HepG2 (cell line): ENCODE results near the gene LCN12. TPM values are rescaled to one million over a fixed set of nuclear protein-coding genes. Genes with fewer than 3 reads are reported as not detected.

ENCODE experiments used
- ATAC-seq: fragments of 200-7000 bp; cut with Tn5 transposase; 3 replicates; pipeline ENCODE4 v1.9.1; 2020; ENCODE audit warnings: mild to moderate bottlenecking, moderate library complexity
- BruUV-seq: library from RNA; stranded (reverse); fragments of 400-500 nt; replicated peaks from 2 replicates; lab custom pipeline; 2021; lab: Mats Ljungman, UMichigan
- CTCF ChIA-PET: fragments of 300-600 bp; formaldehyde crosslinking; extraction: SDS; loops from one replicate; lab custom pipeline; 2021; ENCODE audit warnings: low total read pairs, inconsistent platforms, low intra/inter-chr PET ratio; lab: Yijun Ruan, JAX
- POLR2A ChIA-PET: fragments of 350-600 bp; sonication (Branson Sonifier 250); formaldehyde crosslinking; loops from one replicate; lab custom pipeline; 2020; ENCODE audit warnings: antibody characterized with exemption, inconsistent platforms; lab: Yijun Ruan, JAX
- DNase-seq: peaks from one replicate; pipeline ENCODE4 v3.0.0-alpha.2; 2015; ENCODE audit warnings: low spot score
- FAIRE-seq: peaks from 3 replicates; lab custom pipeline; 2011; peaks lifted over from hg19 to GRCh38; lab: Jason Lieb, UNC
- H2AFZ ChIP-seq: one replicate; pipeline ENCODE4 v1.6.1; 2011; ENCODE audit warnings: low read length, inconsistent platforms
- H3K27ac ChIP-seq: fragments of 300-600 bp; 3 replicates; pipeline ENCODE4 v1.8.0; 2011; ENCODE audit warnings: mixed run types, mild to moderate bottlenecking, mixed read lengths, low read length, inconsistent platforms; ENCODE audit not compliant: insufficient read depth; ENCODE audit errors: extremely low read length
- H3K27me3 ChIP-seq, 2 experiments: fragments of 200-600 bp in 1 of 2; 2 replicates in 1 of 2; 3 replicates in 1 of 2; pipeline versions ENCODE4 v1.6.0 to v1.8.0; 2011; ENCODE audit warnings: low read length in 2 of 2, mild to moderate bottlenecking in 2 of 2, moderate library complexity in 2 of 2, inconsistent platforms in 1 of 2; ENCODE audit not compliant: insufficient read depth in 2 of 2, control insufficient read depth in 1 of 2
- H3K36me3 ChIP-seq, 2 experiments: fragments of 200-600 bp in 1 of 2; replicated peaks in 1 of 2; 2 replicates in 1 of 2; 3 replicates in 1 of 2; pipeline versions ENCODE4 v1.5.1 to v1.8.0; 2011; ENCODE audit warnings: low read length in 2 of 2, inconsistent platforms in 1 of 2; ENCODE audit not compliant: insufficient read depth in 2 of 2, control insufficient read depth in 1 of 2
- H3K4me1 ChIP-seq: 2 replicates; pipeline ENCODE4 v1.5.1; 2012; ENCODE audit warnings: low read length, inconsistent platforms; ENCODE audit not compliant: insufficient read depth
- H3K4me2 ChIP-seq: 2 replicates; pipeline ENCODE4 v1.6.0; 2011; ENCODE audit warnings: low read depth, low read length, inconsistent platforms
- H3K4me3 ChIP-seq, 3 experiments: fragments of 200-600 bp in 1 of 3; sonication (generic), shearing (Covaris generic) in 1 of 3; replicated peaks in 1 of 3; 2 replicates each; pipeline ENCODE4 v1.5.1; 2011 to 2016; ENCODE audit warnings: low read length in 3 of 3, inconsistent platforms in 2 of 3, low read depth in 2 of 3, mild to moderate bottlenecking in 2 of 3, control low read depth in 1 of 3, mixed read lengths in 1 of 3; ENCODE audit not compliant: insufficient read depth in 1 of 3
- H3K79me2 ChIP-seq: one replicate; pipeline ENCODE4 v1.6.1; 2011; ENCODE audit warnings: low read length, inconsistent platforms; ENCODE audit not compliant: insufficient read depth
- H3K9ac ChIP-seq: 2 replicates; pipeline ENCODE4 v1.6.0; 2011; ENCODE audit warnings: mild to moderate bottlenecking, low read depth, low read length, inconsistent platforms; ENCODE audit not compliant: insufficient read depth
- H3K9me3 ChIP-seq: 2 replicates; pipeline ENCODE4 v1.5.1; 2012; ENCODE audit warnings: mild to moderate bottlenecking, low read length
- H4K20me1 ChIP-seq: 2 replicates; pipeline ENCODE4 v1.6.0; 2011; ENCODE audit warnings: inconsistent platforms, mild to moderate bottlenecking, low read length, moderate library complexity; ENCODE audit not compliant: insufficient read depth
- ARNT ChIP-seq: fragments of 450-650 bp; IDR thresholded peaks from 2 replicates; pipeline ENCODE4 v1.6.1; 2017
- HOXA5 ChIP-seq: sonication (generic); formaldehyde crosslinking; IDR thresholded peaks from 2 replicates; pipeline ENCODE4 v1.4.0; 2020; ENCODE audit warnings: missing genetic modification reagents
- HOXD1 ChIP-seq: sonication (generic); formaldehyde crosslinking; IDR thresholded peaks from 2 replicates; pipeline ENCODE4 v1.5.0; 2020; ENCODE audit warnings: missing genetic modification reagents
- KDM3A ChIP-seq: IDR thresholded peaks from 2 replicates; pipeline ENCODE4 v1.6.1; 2018; ENCODE audit warnings: low read depth, missing compliant biosample characterization
- NFKB2 ChIP-seq: sonication (generic); formaldehyde crosslinking; IDR thresholded peaks from 2 replicates; pipeline ENCODE4 v1.4.0; 2020; ENCODE audit warnings: missing genetic modification reagents, borderline replicate concordance
- NFKBIZ ChIP-seq: IDR thresholded peaks from 2 replicates; pipeline ENCODE4 v1.6.1; 2018; ENCODE audit warnings: missing genetic modification reagents, missing compliant biosample characterization
- NRL ChIP-seq: sonication (generic); formaldehyde crosslinking; IDR thresholded peaks from 2 replicates; pipeline ENCODE4 v1.5.0; 2020; ENCODE audit warnings: missing genetic modification reagents, mild to moderate bottlenecking, moderate library complexity, borderline replicate concordance
- WGBS: methylation state at CpG from one replicate; pipeline ENCODE4 v1.1.6; 2017; ENCODE audit warnings: low lambda C conversion rate; 5-methylcytosine and 5-hydroxymethylcytosine counted together
- in situ Hi-C: cut with HindIII; loops from 2 replicates; pipeline ENCODE4 v1.10.0; 2017; ENCODE audit warnings: low pct_unique_long_range_greater_than_20kb; ENCODE audit not compliant: extremely low pct_ligation_motif_present
- intact Hi-C: fragments of 100-400 bp; cut with micrococcal nuclease; formaldehyde crosslinking; loops from one replicate; pipeline ENCODE4 v1.10.0; 2022; ENCODE audit not compliant: unreplicated experiment
- polyA plus RNA-seq, 8 experiments: library from polyadenylated mRNA; depleted of rRNA in 3 of 8; stranded (reverse) in 7 of 8; unstranded in 1 of 8; fragments of >200 nt; fragmentation: Illumina TruSeq in 4 of 8; extraction: Trizol in 4 of 8; gene quantifications; 2 replicates each; pipeline versions ENCODE4 v1.2.1 to v1.2.3, GENCODE V29; 2011 to 2016; ENCODE audit warnings: low read depth in 4 of 8, missing spikeins in 1 of 8, mixed read lengths in 1 of 8; ENCODE audit not compliant: insufficient read depth in 1 of 8
- total RNA-seq, 5 experiments: library from RNA; depleted of rRNA; stranded (reverse); fragments of >200 nt; fragmentation: Illumina TruSeq; extraction: Trizol; gene quantifications; 2 replicates each; pipeline ENCODE4 v1.2.3, GENCODE V29; 2016; ENCODE audit warnings: low read depth in 1 of 5
- TF ChIP-seq, protein P1 (sequence below): sonication (generic); formaldehyde crosslinking; IDR thresholded peaks from 2 replicates; pipeline ENCODE4 v1.9.0; 2021; ENCODE audit warnings: missing genetic modification reagents, mild to moderate bottlenecking, borderline replicate concordance
- TF ChIP-seq, protein P2 (sequence below): sonication (generic); formaldehyde crosslinking; IDR thresholded peaks from 2 replicates; pipeline ENCODE4 v1.5.1; 2020; ENCODE audit warnings: mild to moderate bottlenecking, missing genetic modification reagents

LCN12 gene
- total and polyA plus RNA-seq, 2 of the 13 experiments (the other 11 are each of a cell fraction or from before 2014, with no cell fraction given), result 3.4 to 6.9 TPM

DNA sequence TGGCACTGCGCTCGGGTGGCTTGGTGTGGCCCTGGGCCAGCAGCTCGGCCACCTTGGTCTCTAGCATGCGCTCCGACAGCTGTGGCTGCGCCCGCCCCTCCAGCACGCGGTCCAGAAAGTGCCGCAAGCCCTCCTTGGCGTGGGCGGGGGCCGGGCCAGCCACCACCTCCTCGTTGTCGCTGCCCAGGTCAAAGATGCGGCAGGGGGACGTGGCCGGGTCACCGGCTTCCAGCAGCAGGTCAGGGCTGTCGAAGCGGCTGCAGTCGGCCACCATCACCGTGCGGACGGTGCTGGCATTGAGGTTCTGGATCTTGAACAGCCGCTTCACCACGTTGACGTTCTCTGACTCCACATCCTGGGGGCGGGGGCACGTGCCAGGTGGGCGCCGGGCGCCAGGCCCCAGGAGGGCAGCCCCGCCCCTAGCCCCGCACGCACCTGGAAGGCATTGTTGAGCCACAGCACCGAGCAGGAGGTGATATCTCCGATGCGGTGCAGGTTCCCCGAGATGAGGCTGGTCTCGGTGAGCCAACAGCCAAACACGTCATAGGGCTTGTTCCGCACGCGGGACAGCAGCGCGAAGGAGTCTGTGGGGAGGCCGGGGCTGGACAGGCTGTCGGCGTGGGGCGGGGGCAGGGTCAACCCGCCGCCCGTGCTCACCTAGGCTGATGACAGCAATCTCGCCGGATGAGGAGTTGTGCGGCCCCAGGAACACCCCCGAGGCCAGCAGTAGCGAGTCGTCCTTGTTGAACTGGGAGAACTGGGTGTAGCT is 9.8 kb upstream of the LCN12 start:
- in situ Hi-C loops, result no loop called here
- WGBS, result 97% methylated on average over 26 of the region's 60 CpGs
- H3K4me3 ChIP-seq, result peak overlapping the region in 1 of 3 experiments; percentile 6; a peak in 1 of 6 replicates
- no peaks in the 10 kb centered on the region for H3K27me3 ChIP-seq
- ChIA-PET CTCF (no interaction called here), POLR2A (no interaction called here)
- H3K9me3 ChIP-seq, result no peaks in the 10 kb centered on the region
- FAIRE-seq (no peak), DNase-seq (no peak), ATAC-seq (no peak)
- H3K27ac ChIP-seq, result no peak overlapping the region
- intact Hi-C loops, result no loop called here
- H3K79me2 ChIP-seq, result peaks cover 10% of the 10 kb centered on the region
- H3K4me2 ChIP-seq, result peak overlapping the region; percentile 89
- H3K9ac ChIP-seq, result no peak overlapping the region
- H4K20me1 ChIP-seq, result no peaks in the 10 kb centered on the region
- H2AFZ ChIP-seq, result no peak overlapping the region
- H3K36me3 ChIP-seq, result peaks cover 8 to 36% of the 10 kb centered on the region in 2 experiments
- H3K4me1 ChIP-seq, result peaks cover 41% of the 10 kb centered on the region
- BruUV-seq, result no TSS peak
- TF ChIP-seq, protein P1, sequence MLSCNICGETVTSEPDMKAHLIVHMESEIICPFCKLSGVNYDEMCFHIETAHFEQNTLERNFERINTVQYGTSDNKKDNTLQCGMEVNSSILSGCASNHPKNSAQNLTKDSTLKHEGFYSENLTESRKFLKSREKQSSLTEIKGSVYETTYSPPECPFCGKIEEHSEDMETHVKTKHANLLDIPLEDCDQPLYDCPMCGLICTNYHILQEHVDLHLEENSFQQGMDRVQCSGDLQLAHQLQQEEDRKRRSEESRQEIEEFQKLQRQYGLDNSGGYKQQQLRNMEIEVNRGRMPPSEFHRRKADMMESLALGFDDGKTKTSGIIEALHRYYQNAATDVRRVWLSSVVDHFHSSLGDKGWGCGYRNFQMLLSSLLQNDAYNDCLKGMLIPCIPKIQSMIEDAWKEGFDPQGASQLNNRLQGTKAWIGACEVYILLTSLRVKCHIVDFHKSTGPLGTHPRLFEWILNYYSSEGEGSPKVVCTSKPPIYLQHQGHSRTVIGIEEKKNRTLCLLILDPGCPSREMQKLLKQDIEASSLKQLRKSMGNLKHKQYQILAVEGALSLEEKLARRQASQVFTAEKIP (CRISPR knock-in tag), result no peak
- TF ChIP-seq HOXD1 (no peak), ARNT (no peak), NRL (CRISPR knock-in tag) (no peak), NFKB2 (CRISPR knock-in tag) (no peak), NFKBIZ (no peak), KDM3A (CRISPR knock-in tag) (no peak), HOXA5 (CRISPR knock-in tag) (no peak)
- TF ChIP-seq, protein P2, sequence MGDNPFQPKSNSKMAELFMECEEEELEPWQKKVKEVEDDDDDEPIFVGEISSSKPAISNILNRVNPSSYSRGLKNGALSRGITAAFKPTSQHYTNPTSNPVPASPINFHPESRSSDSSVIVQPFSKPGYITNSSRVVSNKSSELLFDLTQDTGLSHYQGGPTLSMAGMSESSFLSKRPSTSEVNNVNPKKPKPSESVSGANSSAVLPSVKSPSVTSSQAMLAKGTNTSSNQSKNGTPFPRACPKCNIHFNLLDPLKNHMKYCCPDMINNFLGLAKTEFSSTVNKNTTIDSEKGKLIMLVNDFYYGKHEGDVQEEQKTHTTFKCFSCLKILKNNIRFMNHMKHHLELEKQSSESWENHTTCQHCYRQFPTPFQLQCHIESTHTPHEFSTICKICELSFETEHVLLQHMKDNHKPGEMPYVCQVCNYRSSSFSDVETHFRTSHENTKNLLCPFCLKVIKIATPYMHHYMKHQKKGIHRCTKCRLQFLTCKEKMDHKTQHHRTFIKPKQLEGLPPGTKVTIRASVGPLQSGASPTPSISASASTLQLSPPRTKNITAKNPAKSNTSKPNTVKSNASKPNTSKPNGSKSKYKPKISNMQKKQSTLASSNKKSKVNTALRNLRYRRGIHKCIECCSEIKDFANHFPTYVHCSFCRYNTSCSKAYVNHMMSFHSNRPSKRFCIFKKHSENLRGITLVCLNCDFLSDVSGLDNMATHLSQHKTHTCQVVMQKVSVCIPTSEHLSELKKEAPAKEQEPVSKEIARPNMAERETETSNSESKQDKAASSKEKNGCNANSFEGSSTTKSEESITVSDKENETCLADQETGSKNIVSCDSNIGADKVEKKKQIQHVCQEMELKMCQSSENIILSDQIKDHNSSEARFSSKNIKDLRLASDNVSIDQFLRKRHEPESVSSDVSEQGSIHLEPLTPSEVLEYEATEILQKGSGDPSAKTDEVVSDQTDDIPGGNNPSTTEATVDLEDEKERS (CRISPR knock-in tag), result no peak; the same call in 1 of the 2 replicates
